Measurements from ENCODE around the gene GRB10.

GRB10 gene

GRCh38 chr7:50562136-50562535 is 220.6 kb downstream of the GRB10 start:
- Mint-ChIP-seq H3K27ac (no peak overlapping the region), H3K36me3 (ENCODE audit: low read depth) (no peaks in the 10 kb centered on the region), H3K9me3 (peaks cover 4% of the 10 kb centered on the region), H3K4me1 (peaks cover 28% of the 10 kb centered on the region), H3K27me3 (ENCODE audit: low read depth, poor library complexity) (peaks cover 8% of the 10 kb centered on the region), H3K4me3 (no peak overlapping the region)
- DNase-seq, result peak; percentile 30
- no peak for TF ChIP-seq CTCF (IDR thresholded peaks at IDR 0.05)

DNA sequence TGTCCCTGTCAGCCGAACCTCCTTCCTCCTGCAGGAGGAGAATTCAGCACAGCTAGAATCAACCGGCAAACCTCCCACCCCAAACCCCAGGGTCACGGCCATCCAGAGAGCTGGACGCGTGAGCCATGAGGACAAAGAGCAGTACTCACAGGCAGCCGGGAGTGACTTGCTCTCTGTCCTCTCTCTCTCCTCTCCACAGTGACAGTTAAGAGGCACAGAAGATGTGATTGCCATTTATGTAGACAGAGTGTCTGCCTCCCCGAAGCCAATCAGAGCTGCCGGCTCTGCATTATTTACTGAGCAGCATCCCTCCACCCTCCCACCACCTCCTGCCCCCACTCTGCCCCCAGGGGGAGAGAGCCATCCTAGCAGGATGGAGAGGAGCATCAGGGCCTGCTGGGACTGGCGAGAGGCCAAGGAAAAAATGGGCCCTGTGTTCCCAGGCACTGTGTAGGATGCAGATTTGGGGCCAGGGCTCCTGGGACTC is 221.8 kb downstream of the GRB10 start:
- H3K27me3 Mint-ChIP-seq (ENCODE audit: low read depth, poor library complexity), result peaks cover 20% of the 10 kb centered on the region
- peaks cover 28% of the 10 kb centered on the region for H3K4me1 Mint-ChIP-seq
- peak; percentile 21 for DNase-seq
- peak overlapping the region; percentile 68 for H3K27ac Mint-ChIP-seq
- H3K36me3 Mint-ChIP-seq (ENCODE audit: low read depth), result no peaks in the 10 kb centered on the region
- TF ChIP-seq CTCF (IDR thresholded peaks at IDR 0.05), result no peak
- H3K9me3 Mint-ChIP-seq, result no peaks in the 10 kb centered on the region
- no peak overlapping the region for H3K4me3 Mint-ChIP-seq

DNA sequence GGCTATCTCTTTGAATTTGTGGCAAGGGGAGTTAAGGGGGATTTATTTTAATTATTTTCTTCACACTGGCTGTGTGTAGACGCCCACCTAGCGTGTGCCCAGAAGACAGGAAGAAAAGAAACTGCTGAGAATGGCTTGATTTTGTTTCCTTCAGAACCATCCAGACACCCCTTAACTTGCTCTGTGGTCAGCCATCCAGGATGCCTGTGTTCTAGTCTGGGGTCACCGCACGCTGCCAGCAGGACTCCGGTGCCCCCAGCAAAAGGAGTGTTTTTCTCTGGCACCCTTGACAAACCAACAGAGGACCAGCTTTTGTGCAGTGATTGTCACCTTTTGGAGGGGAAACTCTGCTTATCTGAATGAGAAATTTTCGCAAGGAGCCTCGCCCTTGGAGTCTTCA is 222.8 kb downstream of the GRB10 start:
- Mint-ChIP-seq H3K36me3 (ENCODE audit: low read depth) (no peaks in the 10 kb centered on the region), H3K4me3 (no peak overlapping the region), H3K27ac (no peak overlapping the region), H3K27me3 (ENCODE audit: low read depth, poor library complexity) (peaks cover 20% of the 10 kb centered on the region), H3K4me1 (peaks cover 28% of the 10 kb centered on the region), H3K9me3 (no peaks in the 10 kb centered on the region)
- DNase-seq, result no peak
- TF ChIP-seq CTCF (IDR thresholded peaks at IDR 0.05), result no peak

DNA sequence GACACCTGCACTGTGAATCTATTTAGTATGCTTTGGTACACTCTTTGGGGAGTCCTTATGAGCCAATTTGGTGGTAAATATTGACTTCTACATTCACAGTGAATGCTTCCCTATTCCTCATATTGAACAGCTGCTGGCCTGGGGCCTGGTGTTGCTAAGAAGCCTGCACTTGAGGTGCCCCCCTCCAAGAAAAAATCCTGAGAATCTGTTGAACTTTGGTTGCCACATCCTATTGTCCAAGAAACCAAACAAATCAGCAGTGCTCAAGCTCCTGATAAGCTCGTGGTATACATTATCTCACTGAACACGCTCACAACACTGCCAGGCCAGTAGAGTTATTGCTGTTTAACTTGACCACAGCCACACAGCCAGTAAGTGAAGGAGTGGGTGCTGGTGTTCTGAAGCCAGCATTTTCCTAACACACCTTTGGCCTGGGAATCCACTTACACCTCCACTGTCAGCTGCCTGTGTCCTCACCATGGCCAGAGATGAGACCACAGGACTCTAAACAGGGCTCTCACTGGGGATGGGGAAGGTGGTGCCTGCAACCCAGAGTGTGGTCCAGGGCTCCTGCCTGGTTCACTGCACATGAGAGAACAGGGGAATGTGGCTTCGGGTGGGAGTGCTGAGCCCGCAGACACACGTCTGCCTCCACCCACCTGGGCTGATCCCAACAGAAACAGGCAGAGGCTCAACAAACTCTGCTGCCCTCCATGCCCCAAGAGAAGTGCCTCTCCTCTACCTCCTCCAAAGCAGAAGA is 224.2 kb downstream of the GRB10 start:
- H3K4me1 Mint-ChIP-seq, result peaks cover 28% of the 10 kb centered on the region

DNA sequence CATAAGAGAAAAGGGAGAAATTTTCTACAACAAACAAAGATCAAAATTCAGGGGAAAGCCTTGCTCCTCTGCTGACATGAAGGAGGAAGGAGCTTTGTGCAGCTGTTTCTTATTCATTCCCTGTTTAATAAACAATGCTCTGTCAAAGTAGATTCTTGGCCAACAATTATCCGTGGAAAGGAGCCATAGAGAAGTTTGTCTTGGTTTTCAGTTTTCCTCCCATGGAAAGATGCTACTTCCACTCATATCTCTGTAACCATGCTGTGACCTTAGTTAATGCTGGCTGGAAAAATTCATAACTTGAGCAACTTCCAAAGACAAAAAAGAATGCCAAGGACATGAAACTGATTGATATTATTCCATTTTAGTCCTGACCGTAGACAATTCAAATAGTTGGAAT is 225.6 kb downstream of the GRB10 start:
- Mint-ChIP-seq H3K27me3 (ENCODE audit: low read depth, poor library complexity) (peaks cover 28% of the 10 kb centered on the region), H3K4me3 (no peak overlapping the region), H3K4me1 (peaks cover 24% of the 10 kb centered on the region), H3K9me3 (no peaks in the 10 kb centered on the region), H3K27ac (no peak overlapping the region), H3K36me3 (ENCODE audit: low read depth) (no peaks in the 10 kb centered on the region)
- TF ChIP-seq CTCF (IDR thresholded peaks at IDR 0.05), result no peak
- no peak for DNase-seq

More for the DNA sequence above, 224.2 kb downstream of the GRB10 start:
- H3K9me3 Mint-ChIP-seq, result no peaks in the 10 kb centered on the region
- peaks cover 27% of the 10 kb centered on the region for H3K27me3 Mint-ChIP-seq (ENCODE audit: low read depth, poor library complexity)
- no peaks in the 10 kb centered on the region for H3K36me3 Mint-ChIP-seq (ENCODE audit: low read depth)
- H3K4me3 Mint-ChIP-seq, result no peak overlapping the region
- no peak for TF ChIP-seq CTCF (IDR thresholded peaks at IDR 0.05)
- peak; percentile 37 for DNase-seq
- no peak overlapping the region for H3K27ac Mint-ChIP-seq

All from nephron progenitor cell (in vitro differentiated cells).